ENCODE results near the gene IGFLR1.

GRCh38 chr19:35740108-35740422 lies 2.2 kb downstream of the IGFLR1 start:
- TF ChIP-seq POLR2A (IDR thresholded peaks at IDR 0.05), result no peak
- TF ChIP-seq, protein P1, sequence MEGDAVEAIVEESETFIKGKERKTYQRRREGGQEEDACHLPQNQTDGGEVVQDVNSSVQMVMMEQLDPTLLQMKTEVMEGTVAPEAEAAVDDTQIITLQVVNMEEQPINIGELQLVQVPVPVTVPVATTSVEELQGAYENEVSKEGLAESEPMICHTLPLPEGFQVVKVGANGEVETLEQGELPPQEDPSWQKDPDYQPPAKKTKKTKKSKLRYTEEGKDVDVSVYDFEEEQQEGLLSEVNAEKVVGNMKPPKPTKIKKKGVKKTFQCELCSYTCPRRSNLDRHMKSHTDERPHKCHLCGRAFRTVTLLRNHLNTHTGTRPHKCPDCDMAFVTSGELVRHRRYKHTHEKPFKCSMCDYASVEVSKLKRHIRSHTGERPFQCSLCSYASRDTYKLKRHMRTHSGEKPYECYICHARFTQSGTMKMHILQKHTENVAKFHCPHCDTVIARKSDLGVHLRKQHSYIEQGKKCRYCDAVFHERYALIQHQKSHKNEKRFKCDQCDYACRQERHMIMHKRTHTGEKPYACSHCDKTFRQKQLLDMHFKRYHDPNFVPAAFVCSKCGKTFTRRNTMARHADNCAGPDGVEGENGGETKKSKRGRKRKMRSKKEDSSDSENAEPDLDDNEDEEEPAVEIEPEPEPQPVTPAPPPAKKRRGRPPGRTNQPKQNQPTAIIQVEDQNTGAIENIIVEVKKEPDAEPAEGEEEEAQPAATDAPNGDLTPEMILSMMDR (IDR thresholded peaks at IDR 0.05), result no peak
